NCI-H774 (cell line): ENCODE data around the gene ENO1.

Source experiments
- DNase-seq: peaks from one replicate; lab custom pipeline; 2025; lab: John Stamatoyannopoulos, UW

The ENO1 gene

GRCh38 chr1:8813016-8813763 is 65.3 kb downstream of the ENO1 start:
- no peak for DNase-seq

- DNase-seq = no peak
Observed at GRCh38 chr1:8812081-8812480, 66.4 kb downstream of the ENO1 start.
